ENCODE results near the gene DESI2. TPM values are rescaled to one million over a fixed set of nuclear protein-coding genes. Genes with fewer than 3 reads are reported as not detected.

Gene DESI2
- total RNA-seq, 1 experiment from 2014 or later: 58.7 TPM

DNA sequence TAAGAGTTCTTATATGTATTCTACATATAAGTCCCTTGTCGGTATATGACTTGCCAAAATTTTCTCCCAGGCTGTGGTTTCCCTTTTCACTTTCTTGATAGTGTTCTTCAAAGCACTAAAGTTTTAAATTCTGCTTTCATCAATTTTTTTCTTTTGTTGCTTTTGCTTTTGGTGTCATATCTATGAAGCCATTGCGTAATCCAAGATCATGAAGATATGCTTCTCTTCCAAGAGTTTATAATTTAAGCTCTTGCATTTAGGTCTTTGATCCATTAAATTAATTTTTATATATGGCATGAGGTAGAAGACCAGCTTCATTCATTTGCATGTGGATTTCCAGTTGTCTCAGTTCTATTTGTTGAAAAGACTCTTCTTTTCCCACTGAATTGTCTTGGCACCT, 22.2 kb downstream of the DESI2 start:
- Histone ChIP-seq H4K20me1 (ENCODE audit: low read length) (no peaks in the 10 kb centered on the region), H3K4me2 (ENCODE audit: low read length) (no peak overlapping the region), H3K9ac (ENCODE audit: low read length) (no peak overlapping the region), H3K27ac (ENCODE audit: low read length) (no peak overlapping the region), H3K27me3 (ENCODE audit: low read length) (no peaks in the 10 kb centered on the region), H3K4me3 (ENCODE audit: low read length) (no peak overlapping the region), H3F3A (ENCODE audit: low read length, unreplicated experiment) (no peaks in the 10 kb centered on the region), H3K36me3 (ENCODE audit: low read depth, low read length) (peaks cover 1% of the 10 kb centered on the region; the same call in 1 of the 2 replicates), H2AFZ (ENCODE audit: low read length) (no peak overlapping the region), H3K4me1 (ENCODE audit: insufficient read depth, low read length) (0 out of 2 replicates have a peak, but pooled peaks cover 3% of the 10 kb centered on the region), H3K9me3 (ENCODE audit: low read length) (no peaks in the 10 kb centered on the region), H3K79me2 (ENCODE audit: low read length) (peaks cover 53% of the 10 kb centered on the region), H3K9me2 (replicated peaks; ENCODE audit: low read length) (no peaks in the 10 kb centered on the region)
- TF ChIP-seq EZH2phosphoT487 (IDR thresholded peaks at IDR 0.05; ENCODE audit: borderline replicate concordance, low read length): no peak
- TF ChIP-seq EZH2 (IDR thresholded peaks at IDR 0.05; ENCODE audit: low read length, unreplicated experiment): no peak
- no peak for TF ChIP-seq CTCF (conservative IDR thresholded peaks at IDR 0.05; ENCODE audit: low read depth, low read length)
- BruUV-seq (replicated peaks): no TSS peak
- ChIA-PET CTCF (no interaction called here), POLR2A (ENCODE audit: unreplicated experiment) (interaction anchor here (0.6 kb wide), 1 partner anchor 1491 kb away, joined by 3 read pairs; no protein-coding TSS in a partner anchor)
- intact Hi-C loops (cut with micrococcal nuclease): no loop called here
- DNase-seq (no peak), ATAC-seq (no peak)

- intact Hi-C loops (cut with micrococcal nuclease): no loop called here
- ChIA-PET POLR2A (ENCODE audit: unreplicated experiment) (no interaction called here), CTCF (no interaction called here)
Measured at GRCh38 chr1:244678697-244679096, 25.8 kb downstream of the DESI2 start.

More at GRCh38 chr1:244678697-244679096, 25.8 kb downstream of the DESI2 start:
- Histone ChIP-seq H3K9me3 (ENCODE audit: low read length) (no peaks in the 10 kb centered on the region), H3K9me2 (replicated peaks; ENCODE audit: low read length) (no peaks in the 10 kb centered on the region), H3K27me3 (ENCODE audit: low read length) (no peaks in the 10 kb centered on the region), H4K20me1 (ENCODE audit: low read length) (no peaks in the 10 kb centered on the region), H3K27ac (ENCODE audit: low read length) (no peak overlapping the region), H3K36me3 (ENCODE audit: low read depth, low read length) (no peaks in the 10 kb centered on the region), H3K9ac (ENCODE audit: low read length) (no peak overlapping the region), H3K4me2 (ENCODE audit: low read length) (no peak overlapping the region), H3K4me1 (ENCODE audit: insufficient read depth, low read length) (0 out of 2 replicates have a peak, but pooled peaks cover 3% of the 10 kb centered on the region), H3F3A (ENCODE audit: low read length, unreplicated experiment) (no peaks in the 10 kb centered on the region), H3K79me2 (ENCODE audit: low read length) (peaks cover 63% of the 10 kb centered on the region), H3K4me3 (ENCODE audit: low read length) (no peak overlapping the region), H2AFZ (ENCODE audit: low read length) (no peak overlapping the region)
- no peak for ATAC-seq
- BruUV-seq (replicated peaks): no TSS peak
- DNase-seq: no peak
- TF ChIP-seq EZH2phosphoT487 (IDR thresholded peaks at IDR 0.05; ENCODE audit: borderline replicate concordance, low read length): no peak
- no peak for TF ChIP-seq CTCF (conservative IDR thresholded peaks at IDR 0.05; ENCODE audit: low read depth, low read length)
- TF ChIP-seq EZH2 (IDR thresholded peaks at IDR 0.05; ENCODE audit: low read length, unreplicated experiment): no peak

Data from PC-3 (cell line).